NOMO-1 treated with dmso at 0.1 percent for 144 hours (cell line): Measurements from ENCODE around the gene VEZT.
"Not testable (repeated sequence)": the region's sequence is repeated elsewhere in the genome, so short reads cannot be mapped to it uniquely, and the experiment has no call there.

ENCODE experiments used
- DNase-seq: peaks from one replicate; lab custom pipeline; 2025; ENCODE audit not compliant: unreplicated experiment; lab: John Stamatoyannopoulos, UW

VEZT gene

GRCh38 chr12:95217377-95218149, at the start of gene VEZT, which contains the start of gene FGD6:
Gene VEZT (plus strand): TSS chr12:95217807. CDS start chr12:95217851, 44 bp downstream.
Gene FGD6 (minus strand): TSS chr12:95217467. CDS start chr12:95217240, 227 bp downstream.
- peak; percentile 99 for DNase-seq

- DNase-seq = no peak
Measured at GRCh38 chr12:95168746-95169145, 48.9 kb upstream of the VEZT start.

GRCh38 chr12:95169368-95169767, 48.2 kb upstream of the VEZT start:
- DNase-seq = no peak

- DNase-seq = no peak
Measured at GRCh38 chr12:95173392-95174251, 44.0 kb upstream of the VEZT start.

- no peak for DNase-seq
Measured at GRCh38 chr12:95177201-95177768, 40.3 kb upstream of the VEZT start.

GRCh38 chr12:95178136-95178535, 39.5 kb upstream of the VEZT start:
- no peak for DNase-seq

GRCh38 chr12:95179011-95179410, 38.6 kb upstream of the VEZT start:
- DNase-seq = no peak

- DNase-seq = no peak
Measured at GRCh38 chr12:95181103-95181502, 36.5 kb upstream of the VEZT start.

GRCh38 chr12:95182868-95183415, 34.7 kb upstream of the VEZT start:
- DNase-seq = no peak

GRCh38 chr12:95184121-95184520, 33.5 kb upstream of the VEZT start:
- DNase-seq = no peak

GRCh38 chr12:95185072-95185471, 32.5 kb upstream of the VEZT start:
- DNase-seq = no peak

GRCh38 chr12:95185854-95186253, 31.8 kb upstream of the VEZT start:
- no peak for DNase-seq

GRCh38 chr12:95187865-95188415, 29.7 kb upstream of the VEZT start:
- no peak for DNase-seq

- no peak for DNase-seq
Measured at GRCh38 chr12:95191060-95191696, 26.4 kb upstream of the VEZT start.

GRCh38 chr12:95192271-95192670, 25.3 kb upstream of the VEZT start:
- no peak for DNase-seq

GRCh38 chr12:95193139-95193538, 24.5 kb upstream of the VEZT start:
- DNase-seq = no peak

GRCh38 chr12:95195122-95195521, 22.5 kb upstream of the VEZT start:
- DNase-seq = no peak

GRCh38 chr12:95196875-95197569, 20.6 kb upstream of the VEZT start:
- not testable (repeated sequence) for DNase-seq

GRCh38 chr12:95197636-95198035, 20.0 kb upstream of the VEZT start:
- DNase-seq = no peak

- DNase-seq = no peak
Measured at GRCh38 chr12:95198914-95199313, 18.7 kb upstream of the VEZT start.
